Cardiac muscle cell (in vitro differentiated cells and primary cell): ENCODE measurements around the gene AQP5. TPM values are rescaled to one million over a fixed set of nuclear protein-coding genes. Genes with fewer than 3 reads are reported as not detected.

ENCODE experiments used
- DNase-seq, 2 donors: peaks; one replicate each; pipeline versions ENCODE4 v3.0.0 to v3.0.0-alpha.2; 2010 to 2017; ENCODE audit warnings: low read depth in 1 of 2, low spot score in 1 of 2
- H3K27ac ChIP-seq: fragments of 200-600 bp; sonication (generic); 2 replicates; pipeline ENCODE4 v1.5.1; 2016
- H3K27me3 ChIP-seq: fragments of 200-600 bp; sonication (generic); 2 replicates; pipeline ENCODE4 v1.6.0; 2016; ENCODE audit warnings: control low read depth
- H3K36me3 ChIP-seq: fragments of 200-600 bp; sonication (generic); 2 replicates; pipeline ENCODE4 v1.5.1; 2016; ENCODE audit warnings: control low read depth
- H3K4me1 ChIP-seq: fragments of 200-600 bp; sonication (generic); 2 replicates; pipeline ENCODE4 v1.8.1; 2017; ENCODE audit warnings: low read depth, mild to moderate bottlenecking, mixed run types
- H3K4me3 ChIP-seq: fragments of 200-600 bp; sonication (generic); 2 replicates; pipeline ENCODE4 v1.5.1; 2016; ENCODE audit warnings: mild to moderate bottlenecking
- H3K9me3 ChIP-seq: fragments of 200-600 bp; sonication (generic); 2 replicates; pipeline ENCODE4 v1.5.1; 2017; ENCODE audit warnings: low read depth, mild to moderate bottlenecking, control low read depth
- polyA plus RNA-seq: library from polyadenylated mRNA; unstranded; fragments of >200 nt; fragmentation: Nextera tagmentation; extraction: Ambion mirVana; gene quantifications from 2 replicates; pipeline ENCODE4 v1.2.1, GENCODE V29; 2016
- total RNA-seq: library from RNA; depleted of rRNA; stranded (reverse); fragments of >200 nt; gene quantifications from 2 replicates; pipeline ENCODE4 v1.2.3, GENCODE V29; 2016
- TF ChIP-seq, protein P1 (sequence below): IDR thresholded peaks from 2 replicates; pipeline ENCODE4 v1.5.1; 2012; ENCODE audit warnings: low read depth, mild to moderate bottlenecking, low read length

Gene AQP5
- total and polyA plus RNA-seq, 2 experiments from 2014 or later: 0.56 to 1.6 TPM

DNA sequence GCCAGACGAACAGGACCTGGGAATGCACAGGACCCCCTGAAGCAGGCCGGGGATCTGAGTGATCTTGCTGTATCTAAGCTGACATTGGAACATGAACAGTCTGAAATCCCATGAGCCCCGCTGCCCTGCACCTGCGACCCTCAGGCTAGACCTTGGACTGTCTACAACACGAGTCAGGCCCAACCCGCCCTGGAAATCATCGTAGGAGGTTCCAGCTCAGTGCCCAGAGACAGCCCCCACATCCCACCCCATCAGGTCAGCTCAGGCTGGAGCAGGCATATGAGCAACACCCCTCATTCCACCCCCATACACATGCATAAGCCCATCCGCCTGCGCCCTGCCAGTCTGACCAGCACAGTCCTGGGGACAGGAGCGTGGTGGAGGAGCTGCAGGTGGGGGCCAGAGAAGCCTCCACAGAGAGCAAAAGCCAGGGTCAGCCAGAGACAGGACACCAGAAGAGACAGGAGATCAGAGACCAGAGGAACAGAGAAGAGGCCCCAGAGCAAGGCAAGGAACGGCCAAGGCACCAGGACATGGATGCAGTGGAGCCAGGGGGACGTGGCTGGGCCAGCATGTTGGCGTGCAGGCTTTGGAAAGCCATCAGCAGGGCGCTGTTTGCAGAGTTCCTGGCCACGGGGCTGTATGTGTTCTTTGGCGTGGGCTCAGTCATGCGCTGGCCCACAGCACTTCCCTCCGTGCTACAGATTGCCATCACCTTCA lies 11.1 kb downstream of the AQP5 start, which contains the start of gene AQP6:
AQP6 (plus strand) TSS at position 307 of the 720 bp plus-strand sequence; CDS start at position 534, 227 bp downstream.
- no peak within 1 kb of the TSS for H3K27ac ChIP-seq
- H3K4me1 ChIP-seq: peaks cover 16% of the 10 kb centered on the region
- H3K9me3 ChIP-seq: no peaks in the 10 kb centered on the region
- H3K4me3 ChIP-seq: no peak within 1 kb of the TSS
- no peaks in the 10 kb centered on the region for H3K27me3 ChIP-seq
- TF ChIP-seq, protein P1, sequence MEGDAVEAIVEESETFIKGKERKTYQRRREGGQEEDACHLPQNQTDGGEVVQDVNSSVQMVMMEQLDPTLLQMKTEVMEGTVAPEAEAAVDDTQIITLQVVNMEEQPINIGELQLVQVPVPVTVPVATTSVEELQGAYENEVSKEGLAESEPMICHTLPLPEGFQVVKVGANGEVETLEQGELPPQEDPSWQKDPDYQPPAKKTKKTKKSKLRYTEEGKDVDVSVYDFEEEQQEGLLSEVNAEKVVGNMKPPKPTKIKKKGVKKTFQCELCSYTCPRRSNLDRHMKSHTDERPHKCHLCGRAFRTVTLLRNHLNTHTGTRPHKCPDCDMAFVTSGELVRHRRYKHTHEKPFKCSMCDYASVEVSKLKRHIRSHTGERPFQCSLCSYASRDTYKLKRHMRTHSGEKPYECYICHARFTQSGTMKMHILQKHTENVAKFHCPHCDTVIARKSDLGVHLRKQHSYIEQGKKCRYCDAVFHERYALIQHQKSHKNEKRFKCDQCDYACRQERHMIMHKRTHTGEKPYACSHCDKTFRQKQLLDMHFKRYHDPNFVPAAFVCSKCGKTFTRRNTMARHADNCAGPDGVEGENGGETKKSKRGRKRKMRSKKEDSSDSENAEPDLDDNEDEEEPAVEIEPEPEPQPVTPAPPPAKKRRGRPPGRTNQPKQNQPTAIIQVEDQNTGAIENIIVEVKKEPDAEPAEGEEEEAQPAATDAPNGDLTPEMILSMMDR: no peak
- no peak for DNase-seq
- no peaks in the 10 kb centered on the region for H3K36me3 ChIP-seq

DNA sequence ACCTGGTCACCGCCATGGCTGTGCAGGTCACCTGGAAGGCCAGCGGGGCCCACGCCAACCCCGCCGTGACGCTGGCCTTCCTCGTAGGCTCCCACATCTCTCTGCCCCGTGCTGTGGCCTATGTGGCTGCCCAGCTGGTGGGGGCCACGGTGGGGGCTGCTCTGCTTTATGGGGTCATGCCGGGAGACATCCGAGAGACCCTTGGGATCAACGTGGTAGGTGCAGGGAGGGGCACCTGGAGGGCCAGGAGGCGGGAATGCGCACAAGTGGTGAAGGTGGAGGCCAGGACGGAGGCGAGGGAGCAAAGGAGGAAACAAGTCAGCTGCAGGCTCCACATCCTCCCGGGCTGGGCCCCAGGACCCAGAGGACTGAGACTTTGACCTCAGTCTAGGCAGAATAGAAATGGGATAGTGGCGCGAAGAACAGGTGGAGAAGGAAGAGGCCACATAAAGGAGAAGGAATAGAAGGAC lies 11.7 kb downstream of the AQP5 start:
- H3K27ac ChIP-seq: no peak overlapping the region
- TF ChIP-seq, protein P1: no peak
- peaks cover 14% of the 10 kb centered on the region for H3K4me1 ChIP-seq
- no peak for DNase-seq
- H3K4me3 ChIP-seq: no peak overlapping the region
- H3K36me3 ChIP-seq: no peaks in the 10 kb centered on the region
- no peaks in the 10 kb centered on the region for H3K27me3 ChIP-seq
- no peaks in the 10 kb centered on the region for H3K9me3 ChIP-seq

DNA sequence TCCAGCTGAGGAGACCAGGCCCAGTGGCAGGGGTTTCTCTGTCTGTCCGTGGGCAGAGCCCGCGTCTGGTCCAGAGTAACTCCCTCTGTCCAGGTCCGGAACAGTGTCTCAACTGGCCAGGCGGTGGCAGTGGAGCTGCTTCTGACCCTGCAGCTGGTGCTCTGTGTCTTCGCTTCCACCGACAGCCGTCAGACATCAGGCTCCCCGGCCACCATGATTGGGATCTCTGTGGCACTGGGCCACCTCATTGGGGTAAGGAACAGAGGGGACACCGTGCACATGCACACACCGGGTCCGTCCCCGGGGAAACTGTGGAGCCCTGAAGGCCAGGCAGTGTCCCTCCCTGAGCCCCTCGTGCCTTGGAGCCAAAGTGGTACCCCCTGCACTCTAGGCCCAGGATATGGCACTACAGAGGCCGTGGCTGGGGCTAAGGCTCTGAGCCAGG lies 12.6 kb downstream of the AQP5 start:
- no peak overlapping the region for H3K4me3 ChIP-seq
- TF ChIP-seq, protein P1: peak; percentile 77
- H3K9me3 ChIP-seq: no peaks in the 10 kb centered on the region
- H3K27ac ChIP-seq: no peak overlapping the region
- peak; percentile 75 to 82 for DNase-seq
- H3K36me3 ChIP-seq: no peaks in the 10 kb centered on the region
- H3K27me3 ChIP-seq: no peaks in the 10 kb centered on the region
- H3K4me1 ChIP-seq: peaks cover 13% of the 10 kb centered on the region

DNA sequence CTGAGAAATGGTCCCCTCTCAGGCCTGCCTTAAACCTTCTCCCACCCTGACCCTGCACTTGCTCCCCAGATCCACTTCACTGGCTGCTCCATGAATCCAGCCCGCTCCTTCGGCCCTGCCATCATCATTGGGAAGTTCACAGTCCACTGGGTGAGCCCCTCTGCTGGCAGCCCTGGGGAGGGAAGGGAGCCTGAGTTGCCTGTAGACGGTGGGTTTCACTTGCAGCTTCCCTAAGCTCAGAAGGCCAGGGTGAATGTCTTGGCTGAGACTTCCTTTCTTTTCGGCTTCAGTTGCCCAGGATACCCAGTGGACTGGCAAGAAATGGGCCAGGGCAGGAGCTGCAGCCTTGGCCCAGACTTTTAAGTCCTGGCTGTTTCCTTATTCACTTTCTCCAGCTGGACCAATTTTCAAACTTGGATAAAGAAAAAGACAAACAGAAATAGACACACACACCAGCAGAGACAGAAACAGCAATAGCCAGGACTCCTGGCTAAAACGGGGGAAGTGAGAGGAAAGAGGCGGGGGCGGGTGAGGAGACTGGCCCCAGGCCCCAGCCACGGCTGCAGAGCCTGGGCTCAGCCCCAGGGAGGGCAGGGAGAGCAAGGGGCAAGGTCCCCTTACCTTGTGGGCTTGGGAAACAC lies 13.1 kb downstream of the AQP5 start:
- TF ChIP-seq, protein P1: no peak
- Histone ChIP-seq H3K4me1 (peaks cover 15% of the 10 kb centered on the region), H3K27ac (no peak overlapping the region), H3K4me3 (no peak overlapping the region), H3K9me3 (no peaks in the 10 kb centered on the region), H3K27me3 (no peaks in the 10 kb centered on the region), H3K36me3 (no peaks in the 10 kb centered on the region)
- DNase-seq: no peak

DNA sequence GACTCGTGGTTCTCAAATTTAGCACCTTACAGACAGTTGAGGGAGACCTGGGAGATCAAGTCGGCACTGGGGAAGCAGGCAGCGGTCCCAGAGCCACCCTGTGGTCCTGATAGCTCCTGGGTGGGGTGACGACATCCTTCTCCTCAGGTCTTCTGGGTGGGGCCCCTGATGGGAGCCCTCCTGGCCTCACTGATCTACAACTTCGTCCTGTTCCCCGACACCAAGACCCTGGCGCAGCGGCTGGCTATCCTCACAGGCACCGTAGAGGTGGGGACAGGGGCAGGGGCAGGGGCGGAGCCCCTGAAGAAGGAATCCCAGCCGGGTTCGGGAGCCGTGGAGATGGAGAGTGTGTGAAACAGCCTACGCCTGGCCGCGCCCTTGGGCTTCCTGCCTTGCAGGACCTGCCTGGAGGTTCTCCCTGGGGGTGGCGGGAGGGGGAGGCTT lies 13.7 kb downstream of the AQP5 start:
- TF ChIP-seq, protein P1: no peak
- no peak overlapping the region for H3K4me3 ChIP-seq
- H3K9me3 ChIP-seq: no peaks in the 10 kb centered on the region
- peak in 1 of 2 donors; percentile 60 for DNase-seq
- H3K4me1 ChIP-seq: peaks cover 21% of the 10 kb centered on the region
- no peak overlapping the region for H3K27ac ChIP-seq
- no peaks in the 10 kb centered on the region for H3K27me3 ChIP-seq
- no peaks in the 10 kb centered on the region for H3K36me3 ChIP-seq
